NCI-H748 treated with DMSO at 0.1 percent for 48 hours (cell line): ENCODE results near the gene SNRNP35.
"Not testable (repeated sequence)": the region's sequence is repeated elsewhere in the genome, so short reads cannot be mapped to it uniquely, and the experiment has no call there.

Source experiments
- DNase-seq: peaks from one replicate; lab custom pipeline; 2025; lab: John Stamatoyannopoulos, UW

The SNRNP35 gene

GRCh38 chr12:123489580-123489979 lies 31.6 kb downstream of the SNRNP35 start:
- DNase-seq = no peak

- DNase-seq = no peak
Measured at GRCh38 chr12:123490089-123490488, 32.1 kb downstream of the SNRNP35 start.

GRCh38 chr12:123491056-123491455 lies 33.1 kb downstream of the SNRNP35 start:
- no peak for DNase-seq

GRCh38 chr12:123491481-123491880 lies 33.5 kb downstream of the SNRNP35 start:
- DNase-seq = no peak

GRCh38 chr12:123492339-123493039 lies 34.5 kb downstream of the SNRNP35 start:
- DNase-seq = not testable (repeated sequence)

GRCh38 chr12:123494124-123494851 lies 36.3 kb downstream of the SNRNP35 start:
- DNase-seq = no peak

GRCh38 chr12:123497065-123497464 lies 39.1 kb downstream of the SNRNP35 start:
- no peak for DNase-seq

- DNase-seq = no peak
Measured at GRCh38 chr12:123498126-123498825, 40.3 kb downstream of the SNRNP35 start.

- no peak for DNase-seq
Measured at GRCh38 chr12:123499332-123499731, 41.4 kb downstream of the SNRNP35 start.

- no peak for DNase-seq
Measured at GRCh38 chr12:123502163-123502704, 44.3 kb downstream of the SNRNP35 start.

GRCh38 chr12:123506059-123506842 lies 48.3 kb downstream of the SNRNP35 start:
- DNase-seq = no peak

GRCh38 chr12:123506843-123507236 lies 48.9 kb downstream of the SNRNP35 start:
- no peak for DNase-seq

GRCh38 chr12:123512838-123513665 lies 55.1 kb downstream of the SNRNP35 start:
- no peak for DNase-seq

GRCh38 chr12:123513805-123514204 lies 55.9 kb downstream of the SNRNP35 start:
- no peak for DNase-seq

- not testable (repeated sequence) for DNase-seq
Measured at GRCh38 chr12:123514582-123515221, 56.8 kb downstream of the SNRNP35 start.

- DNase-seq = no peak
Measured at GRCh38 chr12:123516216-123516780, 58.4 kb downstream of the SNRNP35 start.
